OCI-LY3 (cell line): ENCODE measurements around the gene EP300.

Source experiments
- EZH2phosphoT487 ChIP-seq: fragments of 200-600 bp; shearing (Covaris generic); IDR thresholded peaks from 2 replicates; pipeline ENCODE4 v1.6.1; 2018; ENCODE audit warnings: antibody characterized with exemption, mixed run types, low read depth
- TF ChIP-seq, protein P1 (sequence below): fragments of 200-600, 300-600 bp; sonication (generic); IDR thresholded peaks from 2 replicates; pipeline ENCODE4 v1.5.1; 2014; ENCODE audit warnings: antibody characterized with exemption, low read length, low read depth

DNA sequence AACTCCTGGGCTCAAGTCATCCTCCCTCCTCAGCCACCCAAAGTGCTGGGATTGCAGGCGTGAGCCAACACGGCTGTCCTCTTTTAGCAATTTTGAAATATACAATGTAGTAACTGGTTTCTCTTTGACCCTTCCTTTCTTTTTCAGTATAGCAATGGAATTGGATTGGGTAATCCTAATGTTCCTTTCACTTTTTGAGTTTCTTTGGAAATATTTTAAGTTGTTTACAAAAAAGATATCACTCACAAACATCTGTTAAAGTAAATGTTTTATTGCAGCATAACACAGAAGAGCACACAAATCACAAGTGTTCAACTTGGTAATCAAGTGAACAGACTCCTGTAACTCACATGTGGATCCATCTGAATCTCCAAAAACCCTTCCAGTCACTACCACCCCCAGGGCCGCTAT lies 44.6 kb upstream of the EP300 start:
- TF ChIP-seq, protein P1, sequence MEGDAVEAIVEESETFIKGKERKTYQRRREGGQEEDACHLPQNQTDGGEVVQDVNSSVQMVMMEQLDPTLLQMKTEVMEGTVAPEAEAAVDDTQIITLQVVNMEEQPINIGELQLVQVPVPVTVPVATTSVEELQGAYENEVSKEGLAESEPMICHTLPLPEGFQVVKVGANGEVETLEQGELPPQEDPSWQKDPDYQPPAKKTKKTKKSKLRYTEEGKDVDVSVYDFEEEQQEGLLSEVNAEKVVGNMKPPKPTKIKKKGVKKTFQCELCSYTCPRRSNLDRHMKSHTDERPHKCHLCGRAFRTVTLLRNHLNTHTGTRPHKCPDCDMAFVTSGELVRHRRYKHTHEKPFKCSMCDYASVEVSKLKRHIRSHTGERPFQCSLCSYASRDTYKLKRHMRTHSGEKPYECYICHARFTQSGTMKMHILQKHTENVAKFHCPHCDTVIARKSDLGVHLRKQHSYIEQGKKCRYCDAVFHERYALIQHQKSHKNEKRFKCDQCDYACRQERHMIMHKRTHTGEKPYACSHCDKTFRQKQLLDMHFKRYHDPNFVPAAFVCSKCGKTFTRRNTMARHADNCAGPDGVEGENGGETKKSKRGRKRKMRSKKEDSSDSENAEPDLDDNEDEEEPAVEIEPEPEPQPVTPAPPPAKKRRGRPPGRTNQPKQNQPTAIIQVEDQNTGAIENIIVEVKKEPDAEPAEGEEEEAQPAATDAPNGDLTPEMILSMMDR: no peak
- no peak for TF ChIP-seq EZH2phosphoT487
